ENCODE results near the gene LRRC4C.
A peak's percentile ranks its signal among the peaks of the same experiment; 100 is the strongest.

LRRC4C gene

DNA sequence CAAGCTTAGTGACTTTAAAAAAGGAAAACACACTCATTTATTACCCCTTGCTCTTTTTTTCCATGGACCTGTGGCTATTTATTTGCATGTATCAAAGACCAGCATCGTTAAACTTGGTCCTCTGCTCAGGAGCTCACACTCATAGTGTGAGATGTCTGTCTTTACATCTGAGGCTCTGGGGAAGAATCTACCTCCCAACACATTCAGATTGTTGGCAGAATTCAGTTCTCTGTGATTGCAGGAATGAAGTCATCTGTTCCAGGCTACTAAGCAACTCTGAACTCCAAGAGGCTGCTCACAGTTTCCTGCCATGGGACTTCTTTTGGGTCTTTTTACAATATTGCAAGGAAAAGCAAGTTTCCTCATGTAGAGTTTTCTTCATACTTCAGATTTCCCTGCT, 138.8 kb downstream of the LRRC4C start:
- peak; percentile 18 for DNase-seq

- peak; percentile 60 for DNase-seq
Measured at GRCh38 chr11:41320238-41320637, 139.2 kb downstream of the LRRC4C start.

DNA sequence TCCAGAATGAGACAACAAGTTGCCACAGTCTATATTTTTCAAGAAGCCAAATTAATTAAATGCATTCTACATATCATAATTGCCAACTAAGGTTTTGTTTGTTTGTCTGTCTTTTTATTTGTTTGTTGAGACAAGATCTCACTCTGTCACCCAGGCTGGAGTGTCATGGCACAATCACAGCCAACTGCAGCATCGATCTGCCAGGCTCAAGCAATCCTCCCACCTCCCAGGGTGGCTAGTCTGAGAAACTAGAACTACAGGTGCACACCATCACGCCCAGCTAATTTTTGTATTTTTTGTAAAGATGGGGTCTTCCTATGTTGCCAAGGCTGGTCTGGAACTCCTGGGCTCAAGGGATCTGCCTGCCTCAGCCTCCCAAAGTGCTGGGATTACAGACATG, 140.0 kb downstream of the LRRC4C start:
- DNase-seq = no peak

DNA sequence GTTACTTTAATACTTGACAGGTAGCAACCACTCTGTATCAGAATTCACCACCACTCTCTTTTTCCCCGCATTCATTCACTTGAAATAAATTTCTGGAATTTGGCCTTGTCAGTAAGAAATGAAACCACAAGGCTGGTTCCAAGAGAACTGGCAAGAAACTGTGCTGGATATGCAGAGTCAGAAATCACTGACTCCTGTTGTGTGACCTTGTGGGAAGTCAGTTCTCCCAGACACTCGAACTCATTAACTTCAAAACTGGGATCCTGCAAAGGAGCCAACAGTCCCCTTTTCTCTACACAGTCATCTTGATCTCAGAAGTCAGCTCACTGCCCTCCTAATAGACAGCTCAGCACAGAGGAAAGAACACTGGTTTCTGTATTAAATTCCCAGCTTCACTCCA, 142.7 kb downstream of the LRRC4C start:
- peak; percentile 79 for DNase-seq

DNA sequence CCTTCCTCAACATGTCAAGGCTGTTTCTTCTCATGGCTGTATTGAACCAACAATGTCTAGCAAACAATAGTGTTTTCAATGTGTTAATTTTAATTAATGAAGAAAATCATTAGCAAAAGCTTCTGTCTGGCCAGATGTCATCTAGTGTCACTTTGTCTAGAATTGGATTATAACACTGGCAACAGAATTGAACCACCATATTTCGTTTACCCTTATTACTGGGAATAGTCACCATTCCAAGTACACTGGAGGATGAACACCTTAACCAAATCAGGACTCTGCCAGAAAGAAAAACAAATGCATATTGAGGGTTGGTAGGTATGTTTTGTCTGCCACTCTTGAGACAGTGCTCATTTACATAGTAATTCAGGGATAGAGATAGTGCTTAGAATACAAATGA, 146.2 kb downstream of the LRRC4C start:
- DNase-seq = no peak

- DNase-seq = no peak
Measured at GRCh38 chr11:41309716-41310115, 149.7 kb downstream of the LRRC4C start.

GRCh38 chr11:41309111-41309522, 150.3 kb downstream of the LRRC4C start:
- no peak for DNase-seq

GRCh38 chr11:41308286-41308685, 151.2 kb downstream of the LRRC4C start:
- no peak for DNase-seq

- DNase-seq = peak; percentile 50
Measured at GRCh38 chr11:41307296-41308080, 152.0 kb downstream of the LRRC4C start.

DNA sequence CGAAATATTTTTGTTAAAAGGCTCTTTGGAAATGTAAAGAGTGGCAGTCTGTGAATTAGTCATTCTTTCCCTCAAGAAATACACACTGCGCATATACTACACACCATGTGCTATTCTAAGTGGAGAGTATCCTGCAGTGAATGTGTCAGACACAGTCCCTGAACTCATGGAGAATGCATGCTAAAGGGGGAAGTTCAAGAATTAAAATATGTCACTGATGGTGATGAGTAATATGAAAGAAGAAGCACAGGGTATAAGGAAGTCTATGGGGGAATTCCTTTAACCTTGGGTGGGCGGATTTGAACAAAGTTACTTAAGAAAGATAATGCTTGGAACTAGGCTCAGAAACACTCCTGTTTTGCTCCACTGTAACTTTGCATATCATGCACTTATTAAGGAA, 153.0 kb downstream of the LRRC4C start:
- DNase-seq = peak; percentile 91

GRCh38 chr11:41301023-41301422, 158.4 kb downstream of the LRRC4C start:
- DNase-seq = peak; percentile 64

- no peak for DNase-seq
Measured at GRCh38 chr11:41289408-41289807, 170.0 kb downstream of the LRRC4C start.

- peak; percentile 10 for DNase-seq
Measured at GRCh38 chr11:41286751-41287150, 172.7 kb downstream of the LRRC4C start.

- DNase-seq = no peak
Measured at GRCh38 chr11:41284354-41284753, 175.1 kb downstream of the LRRC4C start.

DNA sequence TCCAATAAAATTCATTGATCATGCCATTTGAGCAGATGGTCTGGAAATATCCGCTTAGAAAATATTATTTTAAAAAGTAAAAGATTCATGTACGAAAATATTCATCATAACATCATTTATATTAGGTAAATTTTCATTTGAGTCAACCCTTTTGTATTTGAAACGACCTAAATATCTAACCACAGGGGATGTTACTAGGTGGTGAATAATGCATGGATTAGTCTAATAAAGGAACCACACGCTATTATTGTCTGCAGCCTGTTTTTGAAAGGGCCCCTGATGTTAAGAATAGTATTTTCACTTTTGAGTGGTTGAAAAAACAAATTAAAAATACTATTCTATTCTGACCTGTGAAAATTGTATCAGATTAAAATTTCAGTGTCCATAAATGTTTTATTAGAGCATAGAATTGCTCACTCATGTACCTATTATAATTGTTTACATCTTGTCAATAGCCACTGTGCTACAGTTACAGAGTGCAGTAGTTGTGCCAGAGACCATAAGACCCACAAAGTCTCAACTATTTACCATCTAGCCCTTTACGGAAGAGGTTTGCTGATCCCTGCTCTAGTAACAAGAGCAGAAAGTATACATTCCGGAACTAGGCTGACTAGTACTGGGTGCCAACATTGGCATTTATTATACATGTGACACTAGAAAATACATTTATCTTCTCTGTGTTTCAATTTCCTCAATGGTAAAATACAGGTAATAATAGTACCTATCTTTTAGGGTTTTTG, 176.1 kb downstream of the LRRC4C start:
- peak; percentile 65 for DNase-seq

DNA sequence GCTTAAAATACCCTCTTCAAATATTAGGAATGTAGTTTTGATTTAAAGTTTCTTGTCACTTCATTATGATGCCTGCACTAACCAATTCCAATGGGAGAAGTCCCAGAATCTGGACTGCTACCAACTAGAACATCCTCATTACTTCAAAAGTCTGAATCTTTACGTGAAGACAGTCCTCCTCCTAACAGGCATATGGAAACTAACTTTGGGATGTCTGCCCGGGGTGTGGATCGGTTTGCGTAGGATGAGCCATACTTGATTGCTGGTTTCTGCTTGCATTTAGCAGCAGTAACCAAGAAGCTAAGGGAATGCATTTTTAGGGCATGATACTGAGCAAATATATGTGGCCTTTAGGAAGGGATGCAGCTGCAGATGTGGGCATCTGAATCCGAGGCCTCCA, 177.1 kb downstream of the LRRC4C start:
- peak; percentile 90 for DNase-seq

DNA sequence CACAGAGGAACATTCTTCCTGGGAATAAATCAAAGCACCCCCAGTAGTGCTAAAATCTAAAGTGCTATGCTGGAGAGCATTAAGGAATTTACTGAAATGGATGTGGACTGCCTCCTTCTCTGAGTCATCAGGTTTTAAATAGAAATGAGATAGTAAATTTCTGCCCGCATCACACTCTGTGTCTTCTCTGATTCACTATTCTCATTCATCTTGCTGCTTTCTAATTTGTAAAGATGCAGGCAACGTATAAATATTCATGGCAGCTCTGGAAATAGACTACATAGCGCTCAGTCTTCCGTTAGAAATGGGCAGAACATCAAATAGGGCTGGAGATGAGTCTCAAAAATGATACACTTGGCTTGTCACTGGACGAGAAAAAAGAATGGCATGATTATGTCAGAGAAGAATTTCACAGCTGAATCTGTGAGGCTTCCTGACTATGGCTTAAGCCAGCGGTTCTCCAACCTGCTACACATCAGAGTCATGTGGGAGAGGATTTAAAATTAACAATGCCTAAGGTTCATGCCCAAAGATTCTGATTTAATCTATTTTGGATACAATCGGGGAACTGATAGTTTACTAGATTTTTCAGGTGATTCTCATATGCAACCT, 178.2 kb downstream of the LRRC4C start:
- DNase-seq = peak; percentile 97

DNA sequence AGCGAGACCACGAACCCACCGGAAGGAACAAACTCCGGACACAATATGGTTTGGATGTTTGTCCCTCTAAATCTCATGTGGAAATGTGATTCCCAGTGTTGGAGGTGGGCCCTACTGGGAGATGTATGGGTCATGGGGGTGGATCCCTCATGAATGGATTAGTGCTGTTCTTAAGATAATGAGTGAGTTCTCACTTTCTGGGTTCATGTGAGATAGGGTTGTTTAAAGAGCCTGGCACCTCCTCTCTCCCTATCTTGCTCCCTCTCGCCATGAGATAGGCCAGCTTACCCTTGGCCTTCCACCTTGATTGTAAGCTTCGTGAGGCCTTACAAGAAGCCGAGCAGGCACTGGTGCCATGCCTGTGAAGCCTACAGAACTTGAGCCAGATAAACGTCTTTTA, 184.6 kb downstream of the LRRC4C start:
- DNase-seq = no peak

DNA sequence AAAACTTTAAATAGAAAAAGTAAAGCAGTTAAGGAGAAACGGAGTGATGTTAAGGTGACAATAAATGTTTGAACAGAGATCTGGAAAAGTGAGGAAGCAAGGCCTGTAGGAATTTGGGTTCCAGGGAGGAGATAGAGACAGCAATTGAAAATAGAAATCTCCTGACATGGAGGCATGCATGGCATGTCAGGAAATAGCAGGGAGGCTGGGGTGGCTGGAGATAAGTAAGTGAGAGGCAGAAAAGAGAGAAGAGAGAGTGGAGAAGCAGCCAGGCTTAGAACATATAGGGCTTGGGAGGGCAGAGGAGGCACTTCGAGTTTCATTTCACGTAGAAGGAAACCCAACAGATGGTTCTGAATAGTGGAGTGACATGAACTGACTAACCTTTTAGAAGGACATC, 185.5 kb downstream of the LRRC4C start:
- DNase-seq = no peak

GRCh38 chr11:41267451-41267850, 192.0 kb downstream of the LRRC4C start:
- no peak for DNase-seq

GRCh38 chr11:41256041-41256440, 203.4 kb downstream of the LRRC4C start:
- DNase-seq = no peak

GRCh38 chr11:41254966-41255365, 204.5 kb downstream of the LRRC4C start:
- DNase-seq = no peak

- DNase-seq = peak; percentile 19
Measured at GRCh38 chr11:41250408-41250935, 209.0 kb downstream of the LRRC4C start.

DNA sequence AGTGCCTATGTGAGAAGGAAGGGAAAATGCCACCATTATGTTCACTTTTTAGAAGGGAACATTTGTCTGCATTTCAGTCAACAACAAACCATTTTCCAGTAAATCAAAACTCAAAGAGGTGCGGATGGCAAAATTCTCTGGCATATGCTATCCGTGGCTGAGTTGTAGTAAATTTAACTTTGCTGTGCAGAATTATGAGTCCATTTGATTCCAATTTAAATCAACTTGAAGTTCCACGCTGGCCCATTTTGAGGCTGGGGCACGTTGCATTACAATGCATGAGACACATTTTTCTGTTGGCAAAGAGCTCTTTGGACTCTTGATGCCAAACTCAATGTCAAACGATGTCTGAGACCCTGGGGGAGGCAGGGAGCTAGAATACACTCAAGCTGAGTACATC, 211.8 kb downstream of the LRRC4C start:
- DNase-seq = no peak

All from fibroblast of skin of right biceps (primary cell).